Measurements from ENCODE around the gene KCNK1.
A peak's percentile ranks its signal among the peaks of the same experiment; 100 is the strongest.

KCNK1 gene

GRCh38 chr1:233631810-233632405 lies 18.0 kb downstream of the KCNK1 start:
- H3K4me3 ChIP-seq (ENCODE audit: low read length): no peak overlapping the region
- DNase-seq (ENCODE audit: low read depth, low spot score): no peak

DNA sequence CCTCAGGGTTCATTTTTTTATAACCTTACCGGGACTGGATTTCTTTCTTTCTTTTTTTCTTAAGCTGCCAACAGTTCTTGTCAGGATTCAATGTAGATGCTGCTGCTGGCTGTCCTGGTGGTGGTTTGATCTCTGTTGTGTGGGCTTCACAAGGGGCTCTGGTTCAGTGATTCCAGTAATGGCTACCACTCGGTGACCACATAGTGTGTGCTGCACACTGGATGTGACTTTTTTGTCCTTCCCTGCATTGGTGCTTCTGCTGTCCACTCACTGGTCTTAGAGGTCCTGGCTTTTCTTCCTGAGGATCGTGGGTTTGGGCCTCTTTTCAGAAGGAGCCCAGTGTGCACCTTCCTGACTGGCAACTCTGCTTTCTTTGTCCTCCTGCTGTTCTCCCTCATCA lies 18.5 kb downstream of the KCNK1 start:
- H3K4me3 ChIP-seq (ENCODE audit: low read length): no peak overlapping the region
- DNase-seq (ENCODE audit: low read depth, low spot score): no peak

DNA sequence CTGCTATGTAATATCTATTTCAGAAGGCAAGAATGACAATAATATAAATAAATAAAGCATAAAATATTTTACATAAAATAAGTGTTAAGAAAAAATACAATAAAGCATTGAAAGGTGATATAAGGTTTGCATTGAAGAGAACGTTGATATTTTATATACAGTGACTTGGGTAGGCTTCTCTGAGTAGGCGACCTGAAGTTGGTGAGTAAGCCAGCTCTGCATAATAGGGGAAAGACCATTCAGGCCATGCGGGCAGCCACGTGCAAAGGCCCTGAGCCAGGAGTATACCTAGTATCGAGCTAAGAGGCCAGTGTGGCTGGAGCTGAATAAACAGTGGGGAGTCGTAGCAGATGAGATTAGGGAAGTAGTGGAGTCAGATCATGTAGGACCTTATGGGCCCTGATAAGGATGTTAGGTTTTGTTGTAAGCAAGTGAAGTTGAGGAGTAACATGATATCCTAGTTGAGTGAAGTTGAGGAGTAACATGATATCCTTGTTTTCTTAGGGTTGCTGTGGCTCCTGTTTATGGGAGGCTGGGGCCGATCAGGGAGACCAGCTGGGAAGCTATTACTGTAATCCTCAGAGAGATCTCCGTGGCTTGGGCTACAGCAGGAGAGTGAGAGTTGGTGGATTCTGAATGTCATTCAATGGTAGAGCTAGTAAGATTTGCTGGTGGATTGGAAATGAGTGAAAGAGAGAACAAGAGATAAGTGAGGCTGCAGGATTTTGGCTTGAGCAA lies 22.0 kb downstream of the KCNK1 start:
- no peak for DNase-seq (ENCODE audit: low read depth, low spot score)
- no peak overlapping the region for H3K4me3 ChIP-seq (ENCODE audit: low read length)

DNA sequence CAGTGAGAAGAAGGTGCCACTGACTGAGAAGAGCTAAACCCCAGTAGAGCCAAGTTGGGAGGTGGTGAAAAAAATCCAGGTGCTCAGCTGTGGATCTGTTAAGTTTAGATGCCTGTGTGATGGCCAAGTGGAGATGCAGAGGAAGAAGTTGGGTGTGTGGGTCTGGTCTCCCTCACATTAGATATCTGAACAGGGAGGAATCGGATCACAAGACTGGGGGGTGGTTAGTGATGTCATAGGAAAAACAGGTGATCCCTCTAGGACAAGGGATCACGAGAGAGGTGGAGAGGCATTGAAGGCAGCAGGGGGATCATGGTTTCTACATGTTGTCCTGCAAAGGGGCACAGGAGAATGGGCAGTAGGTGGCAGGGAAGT lies 22.6 kb downstream of the KCNK1 start:
- H3K4me3 ChIP-seq (ENCODE audit: low read length): no peak overlapping the region
- DNase-seq (ENCODE audit: low read depth, low spot score): no peak

GRCh38 chr1:233638513-233638912 lies 24.6 kb downstream of the KCNK1 start:
- DNase-seq (ENCODE audit: low read depth, low spot score): no peak
- no peak overlapping the region for H3K4me3 ChIP-seq (ENCODE audit: low read length)

GRCh38 chr1:233639611-233640010 lies 25.7 kb downstream of the KCNK1 start:
- DNase-seq (ENCODE audit: low read depth, low spot score): peak; percentile 60
- no peak overlapping the region for H3K4me3 ChIP-seq (ENCODE audit: low read length)

- no peak for DNase-seq (ENCODE audit: low read depth, low spot score)
- no peak overlapping the region for H3K4me3 ChIP-seq (ENCODE audit: low read length)
Observed at GRCh38 chr1:233640179-233640578, 26.3 kb downstream of the KCNK1 start.

DNA sequence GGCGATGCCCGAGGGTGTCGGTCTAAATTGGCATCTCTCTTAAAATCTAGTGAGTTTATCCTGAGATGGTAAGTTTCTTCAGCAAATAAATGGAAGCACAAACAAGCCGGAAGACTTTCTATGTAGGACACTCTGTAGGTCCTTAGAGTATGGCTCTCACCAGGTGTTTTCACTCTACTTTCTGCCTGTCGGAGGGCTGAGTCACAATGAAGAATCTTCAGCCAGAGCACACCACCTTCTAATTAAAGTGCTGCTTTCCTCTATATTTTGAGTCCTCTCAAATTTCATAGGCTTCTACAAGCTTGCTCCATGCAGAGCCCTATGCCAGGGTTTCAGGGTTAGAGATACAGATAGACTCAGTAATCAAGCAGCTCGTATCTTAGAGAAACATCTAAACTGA lies 27.1 kb downstream of the KCNK1 start:
- H3K4me3 ChIP-seq (ENCODE audit: low read length): no peak overlapping the region
- no peak for DNase-seq (ENCODE audit: low read depth, low spot score)

DNA sequence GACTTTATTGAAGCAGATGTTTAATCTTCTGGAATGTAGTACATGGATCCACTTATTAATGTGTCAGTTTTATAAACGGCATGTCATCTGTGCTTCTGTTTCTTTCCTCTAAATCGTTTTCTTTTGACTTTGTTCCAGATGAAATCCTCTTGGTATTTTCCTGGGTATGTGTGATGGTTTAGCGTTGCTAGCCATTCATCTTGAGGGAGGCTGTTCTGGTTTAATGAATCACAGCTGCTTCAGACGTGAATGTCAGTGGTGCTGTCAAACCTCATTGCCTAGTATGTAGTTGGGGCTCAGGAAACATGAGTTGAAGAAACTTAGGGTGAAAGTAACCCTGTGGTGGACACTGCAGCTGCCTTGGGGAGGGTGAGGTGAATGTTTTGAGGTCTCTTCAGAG lies 33.2 kb downstream of the KCNK1 start:
- DNase-seq (ENCODE audit: low read depth, low spot score): no peak
- no peak overlapping the region for H3K4me3 ChIP-seq (ENCODE audit: low read length)

DNA sequence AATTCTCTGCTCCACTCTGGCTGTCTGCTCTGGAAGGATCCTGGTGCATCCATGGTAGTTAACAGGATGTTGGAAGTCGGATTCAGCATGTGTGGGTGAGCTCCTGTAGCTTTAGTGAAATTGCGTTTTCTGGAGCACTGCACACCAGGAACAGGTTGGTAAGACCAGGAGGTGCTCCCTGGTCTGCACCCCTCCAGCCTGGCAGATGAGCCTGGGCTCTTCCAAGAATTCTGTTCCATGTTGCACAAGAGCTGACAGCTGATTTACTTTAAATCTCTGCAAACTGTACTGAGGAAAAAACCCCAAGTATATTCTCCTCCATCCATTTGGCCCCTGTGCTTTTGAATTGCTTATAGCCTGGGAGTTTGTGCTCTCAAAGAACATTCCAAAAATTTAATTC lies 33.7 kb downstream of the KCNK1 start:
- no peak for DNase-seq (ENCODE audit: low read depth, low spot score)
- no peak overlapping the region for H3K4me3 ChIP-seq (ENCODE audit: low read length)

DNA sequence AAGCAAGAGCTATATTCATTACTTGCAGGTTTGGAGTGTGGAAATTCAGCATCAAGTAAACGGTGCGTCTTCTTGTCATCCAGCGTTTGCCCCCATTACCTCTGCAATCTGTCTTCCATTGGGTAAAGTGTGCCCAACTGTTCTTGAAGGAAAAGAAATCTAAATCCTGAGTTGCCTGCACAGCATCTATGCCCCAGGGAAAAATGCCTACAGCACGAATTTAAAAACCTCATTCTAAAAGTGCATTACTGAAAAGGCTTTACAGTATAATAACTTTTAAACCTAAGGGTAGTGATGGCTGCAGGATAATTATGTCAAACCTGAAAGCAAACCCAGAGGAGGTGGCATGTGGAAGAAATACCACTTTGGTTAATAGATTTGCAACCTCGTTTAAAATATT lies 37.2 kb downstream of the KCNK1 start:
- H3K4me3 ChIP-seq (ENCODE audit: low read length): no peak overlapping the region
- no peak for DNase-seq (ENCODE audit: low read depth, low spot score)

DNA sequence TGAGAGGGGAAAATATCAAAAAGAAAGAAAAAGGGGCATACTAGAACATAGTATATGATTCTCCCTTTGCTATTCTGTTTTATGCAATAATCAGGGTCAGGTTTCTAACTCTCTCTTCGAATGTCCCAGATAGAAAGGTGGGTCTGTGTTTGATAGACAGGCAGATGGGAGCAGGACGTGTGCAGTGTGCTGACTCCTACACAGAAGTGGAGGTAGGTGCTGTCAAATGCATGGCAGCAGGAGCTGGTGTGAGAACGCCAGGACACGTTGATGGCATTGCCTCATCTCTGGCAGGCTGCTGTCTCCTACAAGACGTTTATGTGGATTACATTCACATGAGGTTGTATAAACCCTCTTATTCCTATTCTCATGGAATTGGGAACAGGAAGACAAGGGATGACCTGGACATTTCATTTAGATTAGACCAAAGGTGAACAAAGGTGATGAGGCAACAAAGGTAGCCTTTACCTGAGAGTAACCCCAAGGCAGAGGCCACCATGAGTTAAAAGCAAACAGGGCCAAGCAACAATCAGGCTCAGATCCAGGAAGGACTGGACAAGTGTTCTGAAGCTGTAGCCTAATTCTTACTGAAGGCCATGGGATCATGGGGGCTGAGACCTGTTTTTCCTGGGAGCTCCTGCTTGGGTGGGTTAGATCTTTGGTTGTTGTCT lies 37.8 kb downstream of the KCNK1 start:
- DNase-seq (ENCODE audit: low read depth, low spot score): no peak
- H3K4me3 ChIP-seq (ENCODE audit: low read length): no peak overlapping the region

DNA sequence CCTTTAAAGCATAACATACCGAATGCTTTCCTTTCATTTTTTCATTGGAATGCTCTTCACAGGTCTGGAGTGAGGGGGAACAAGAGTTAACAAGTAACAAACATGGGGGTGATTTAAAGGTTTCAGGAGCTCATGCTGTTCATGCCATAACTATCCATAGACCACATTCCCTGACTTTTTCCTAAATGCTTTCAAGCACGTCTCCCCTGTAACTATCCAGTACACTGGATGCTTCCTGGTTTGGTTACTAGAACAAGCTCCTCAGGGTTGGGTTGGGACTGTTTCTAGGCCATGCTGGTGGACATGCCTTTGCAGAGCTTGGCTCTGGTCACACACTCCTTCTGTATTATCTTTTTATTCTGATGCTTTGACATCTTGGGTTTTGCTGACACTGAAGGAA lies 38.6 kb downstream of the KCNK1 start:
- DNase-seq (ENCODE audit: low read depth, low spot score): no peak
- H3K4me3 ChIP-seq (ENCODE audit: low read length): no peak overlapping the region

DNA sequence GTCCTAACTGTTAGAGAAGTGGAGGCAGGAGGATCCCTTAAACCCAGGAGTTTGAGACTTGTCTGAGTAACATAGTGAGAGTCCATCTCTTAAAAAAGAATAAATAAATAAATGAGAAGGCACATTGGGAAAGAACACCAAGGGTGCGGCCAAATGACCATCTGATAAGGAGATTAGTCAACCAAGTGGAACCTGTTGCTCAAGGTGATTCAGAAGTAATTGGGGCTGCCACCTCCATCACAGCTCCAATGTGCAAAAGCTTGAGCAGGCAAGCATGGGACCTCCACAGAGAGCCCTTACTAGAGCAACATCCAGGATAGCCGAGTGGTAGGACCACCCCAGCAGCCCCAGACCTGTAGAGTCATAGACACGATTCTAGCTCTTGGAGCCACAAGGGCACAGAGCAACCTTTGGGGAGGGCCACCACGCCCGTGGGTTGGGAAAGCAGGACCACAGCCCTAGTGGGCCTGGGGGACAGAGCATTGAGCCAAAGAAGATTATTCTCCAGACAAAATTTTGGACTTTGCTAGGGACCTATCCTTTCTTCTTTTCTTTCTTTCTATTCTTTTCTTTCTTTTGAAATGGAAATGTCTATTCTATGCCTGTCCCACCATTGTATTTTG lies 40.9 kb downstream of the KCNK1 start:
- DNase-seq (ENCODE audit: low read depth, low spot score): no peak
- no peak overlapping the region for H3K4me3 ChIP-seq (ENCODE audit: low read length)

GRCh38 chr1:233655301-233655740 lies 41.4 kb downstream of the KCNK1 start:
- H3K4me3 ChIP-seq (ENCODE audit: low read length): no peak overlapping the region
- no peak for DNase-seq (ENCODE audit: low read depth, low spot score)

GRCh38 chr1:233656032-233656635 lies 42.2 kb downstream of the KCNK1 start:
- H3K4me3 ChIP-seq (ENCODE audit: low read length): no peak overlapping the region
- DNase-seq (ENCODE audit: low read depth, low spot score): no peak

GRCh38 chr1:233656687-233657086 lies 42.8 kb downstream of the KCNK1 start:
- DNase-seq (ENCODE audit: low read depth, low spot score): no peak

DNA sequence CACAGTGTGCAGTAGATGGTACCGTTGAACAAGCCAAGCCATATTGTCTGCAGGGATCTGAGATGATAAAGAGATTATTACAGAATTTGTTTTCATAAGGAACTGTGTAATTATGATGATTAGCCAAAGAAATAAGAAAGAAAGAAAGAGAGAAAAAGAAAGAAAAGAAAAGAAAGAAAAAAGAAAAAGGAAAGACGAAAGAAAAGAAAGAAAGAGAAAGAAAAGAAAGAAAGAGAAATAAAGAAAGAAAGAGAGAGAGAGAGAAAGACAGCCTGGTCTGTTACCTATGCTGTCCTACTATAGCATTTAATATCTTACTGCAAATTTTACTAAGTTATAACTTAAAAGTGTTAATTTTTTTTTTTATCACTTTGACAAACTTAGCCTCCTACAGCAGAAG lies 43.6 kb downstream of the KCNK1 start:
- DNase-seq (ENCODE audit: low read depth, low spot score): no peak
- no peak overlapping the region for H3K4me3 ChIP-seq (ENCODE audit: low read length)

More at GRCh38 chr1:233656687-233657086, 42.8 kb downstream of the KCNK1 start:
- no peak overlapping the region for H3K4me3 ChIP-seq (ENCODE audit: low read length)

DNA sequence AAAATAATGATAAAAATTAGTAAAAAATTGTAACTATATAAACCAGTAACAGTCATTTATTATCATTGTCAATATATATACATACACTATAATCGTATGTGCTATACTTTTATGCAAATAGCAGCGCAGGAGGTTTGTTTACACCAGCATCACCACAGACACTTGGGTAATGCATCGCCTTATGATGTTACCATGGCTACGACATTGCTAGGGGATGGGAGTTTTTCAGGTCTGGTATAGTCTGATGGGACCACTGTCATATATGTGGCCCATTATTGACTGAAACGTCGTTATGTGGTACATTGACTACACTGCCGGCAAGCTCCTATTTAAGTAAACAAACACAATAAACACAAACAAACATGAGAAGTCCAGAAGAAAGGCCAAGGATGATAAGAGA lies 45.6 kb downstream of the KCNK1 start:
- DNase-seq (ENCODE audit: low read depth, low spot score): no peak
- no peak overlapping the region for H3K4me3 ChIP-seq (ENCODE audit: low read length)

All from Jurkat, Clone E6-1 (cell line).